GM12873 (cell line): Measurements from ENCODE around the gene KLHL3.
A peak's percentile ranks its signal among the peaks of the same experiment; 100 is the strongest.

Source experiments
- TF ChIP-seq, protein P1 (sequence below): IDR thresholded peaks from 2 replicates; pipeline ENCODE4 v1.5.1; 2012; ENCODE audit warnings: low read depth, mild to moderate bottlenecking, moderate library complexity, low read length, control low read depth; ENCODE audit not compliant: insufficient read depth; ENCODE audit errors: missing control alignments

KLHL3 gene

DNA sequence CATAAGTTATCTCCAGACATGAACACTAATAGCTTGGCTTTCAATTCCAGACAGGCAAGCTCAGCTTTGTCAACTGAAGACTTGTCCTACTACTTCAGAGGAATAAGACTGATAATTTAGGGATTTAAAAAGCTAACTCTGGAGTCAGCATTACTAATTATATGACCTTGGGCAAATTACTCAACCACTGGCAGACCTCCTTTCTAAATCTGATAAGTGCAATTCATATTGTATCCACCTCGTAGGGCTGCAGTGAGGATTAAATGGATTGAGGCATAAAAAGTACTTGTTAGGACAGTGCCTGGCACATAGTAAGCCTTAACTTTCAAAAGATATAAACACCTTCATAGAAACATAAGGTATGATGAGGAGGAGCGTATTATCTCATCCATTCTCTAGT is 104.4 kb downstream of the KLHL3 start:
- TF ChIP-seq, protein P1, sequence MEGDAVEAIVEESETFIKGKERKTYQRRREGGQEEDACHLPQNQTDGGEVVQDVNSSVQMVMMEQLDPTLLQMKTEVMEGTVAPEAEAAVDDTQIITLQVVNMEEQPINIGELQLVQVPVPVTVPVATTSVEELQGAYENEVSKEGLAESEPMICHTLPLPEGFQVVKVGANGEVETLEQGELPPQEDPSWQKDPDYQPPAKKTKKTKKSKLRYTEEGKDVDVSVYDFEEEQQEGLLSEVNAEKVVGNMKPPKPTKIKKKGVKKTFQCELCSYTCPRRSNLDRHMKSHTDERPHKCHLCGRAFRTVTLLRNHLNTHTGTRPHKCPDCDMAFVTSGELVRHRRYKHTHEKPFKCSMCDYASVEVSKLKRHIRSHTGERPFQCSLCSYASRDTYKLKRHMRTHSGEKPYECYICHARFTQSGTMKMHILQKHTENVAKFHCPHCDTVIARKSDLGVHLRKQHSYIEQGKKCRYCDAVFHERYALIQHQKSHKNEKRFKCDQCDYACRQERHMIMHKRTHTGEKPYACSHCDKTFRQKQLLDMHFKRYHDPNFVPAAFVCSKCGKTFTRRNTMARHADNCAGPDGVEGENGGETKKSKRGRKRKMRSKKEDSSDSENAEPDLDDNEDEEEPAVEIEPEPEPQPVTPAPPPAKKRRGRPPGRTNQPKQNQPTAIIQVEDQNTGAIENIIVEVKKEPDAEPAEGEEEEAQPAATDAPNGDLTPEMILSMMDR, result no peak

DNA sequence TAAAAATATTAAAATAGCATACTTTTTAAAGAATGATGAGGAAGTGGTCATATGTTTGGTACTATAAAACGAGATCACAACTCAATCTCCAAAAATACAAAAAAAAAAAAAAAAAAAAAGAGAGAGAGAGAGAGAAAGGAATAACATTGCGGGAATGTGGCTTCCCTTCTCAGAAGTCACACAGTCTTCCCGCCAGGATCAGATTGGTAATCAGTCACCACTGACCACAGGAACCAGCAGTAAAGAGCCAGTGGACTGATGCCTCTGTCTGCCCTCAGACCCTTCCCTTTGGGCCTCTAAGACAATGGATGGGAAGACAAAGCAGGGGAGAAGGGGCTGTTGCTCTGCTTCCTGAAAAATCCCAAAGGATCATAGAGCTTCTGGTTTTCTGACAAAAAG is 104.9 kb downstream of the KLHL3 start:
- TF ChIP-seq, protein P1, result no peak

DNA sequence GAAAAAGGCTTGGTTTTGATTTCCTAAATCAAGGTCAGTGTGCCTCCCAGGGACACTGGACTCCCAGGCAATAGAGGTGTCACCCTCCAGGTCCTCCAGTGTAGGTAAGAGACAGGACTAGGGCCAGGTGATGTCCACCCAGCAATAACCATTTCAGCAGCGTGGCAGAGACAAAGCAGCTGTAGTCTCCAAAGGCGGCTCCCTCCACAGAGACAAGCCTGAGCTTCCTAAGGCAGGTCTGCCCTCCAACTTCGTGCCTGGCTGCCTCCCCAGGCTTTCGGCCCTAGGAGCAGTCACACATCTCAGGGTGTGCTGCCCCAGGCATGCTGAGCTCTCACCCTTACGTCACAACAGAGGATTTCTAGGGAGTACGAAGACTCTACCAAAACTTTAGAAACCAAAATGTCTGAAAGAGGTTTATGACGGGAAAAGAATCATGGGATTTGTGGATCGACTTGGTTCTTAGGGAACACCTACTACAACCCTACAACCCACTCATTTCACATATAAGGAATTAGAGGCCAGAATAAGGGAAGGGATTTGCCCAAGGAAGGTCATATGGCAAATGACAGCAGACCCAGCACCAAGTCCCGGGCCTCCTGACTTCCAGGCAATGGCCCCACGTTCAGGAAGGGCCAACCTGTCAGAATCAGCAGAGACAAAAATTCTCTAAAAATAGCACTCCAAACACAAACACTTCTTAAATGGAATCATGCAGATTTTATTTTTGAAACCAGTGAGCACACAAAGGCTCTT is 105.5 kb downstream of the KLHL3 start:
- TF ChIP-seq, protein P1, result no peak

DNA sequence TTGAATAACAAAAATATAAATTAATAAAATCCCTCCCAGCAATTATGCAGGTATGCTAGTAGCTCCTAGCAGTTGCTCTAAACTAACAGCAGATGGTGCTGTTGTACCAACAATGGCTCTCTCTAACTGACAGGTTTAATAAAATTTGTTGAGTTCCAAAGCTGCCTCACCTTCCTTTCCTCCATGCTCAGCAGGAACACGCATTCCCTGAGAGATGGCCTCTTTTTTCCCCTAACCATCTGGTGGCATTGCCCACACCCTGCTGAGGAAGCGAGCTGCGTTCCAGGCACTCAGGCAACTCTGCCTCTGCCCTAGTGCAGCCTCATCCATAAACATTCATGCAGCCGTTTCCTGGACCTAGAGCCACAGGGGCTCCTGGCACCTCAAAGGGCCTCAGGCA is 106.2 kb downstream of the KLHL3 start:
- TF ChIP-seq, protein P1, result peak; percentile 83

DNA sequence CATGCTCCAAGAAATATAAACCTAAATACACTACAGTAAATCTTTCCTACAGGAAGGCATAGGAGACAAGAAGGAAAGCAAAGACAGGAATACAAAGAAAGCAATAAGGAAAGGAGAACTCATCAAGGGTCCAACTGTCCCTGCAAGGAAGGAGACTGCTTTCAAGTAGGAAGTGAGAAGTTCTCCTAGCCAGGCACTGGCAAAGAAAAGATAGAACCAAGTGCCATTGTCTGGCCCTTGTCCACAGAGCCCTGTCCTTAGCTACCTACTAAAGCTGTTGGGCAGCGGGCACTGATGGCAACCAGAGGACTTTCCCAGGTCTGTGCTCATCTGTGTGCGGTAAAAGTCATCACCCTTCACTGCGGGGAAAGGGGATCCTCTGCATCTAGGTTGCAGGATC is 108.2 kb downstream of the KLHL3 start:
- TF ChIP-seq, protein P1, result no peak

DNA sequence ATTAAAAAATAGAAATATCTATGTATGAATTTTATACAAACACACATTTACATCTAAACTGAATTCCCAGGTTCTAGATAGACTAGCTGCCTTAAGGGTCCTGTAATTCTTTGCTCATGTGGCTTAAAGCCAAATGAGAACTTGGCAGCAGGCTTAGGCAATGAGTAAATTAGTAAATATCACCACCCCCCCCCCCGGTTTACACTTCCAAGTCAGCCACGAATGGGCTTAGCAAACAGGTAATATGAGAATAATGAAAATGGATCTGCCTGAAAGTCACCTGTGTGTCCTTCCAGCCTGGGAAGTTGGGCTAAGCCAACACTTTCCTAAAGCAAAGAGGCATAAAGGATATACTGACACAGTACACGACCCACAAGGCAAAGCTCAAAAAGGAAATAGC is 108.6 kb downstream of the KLHL3 start:
- TF ChIP-seq, protein P1, result no peak

DNA sequence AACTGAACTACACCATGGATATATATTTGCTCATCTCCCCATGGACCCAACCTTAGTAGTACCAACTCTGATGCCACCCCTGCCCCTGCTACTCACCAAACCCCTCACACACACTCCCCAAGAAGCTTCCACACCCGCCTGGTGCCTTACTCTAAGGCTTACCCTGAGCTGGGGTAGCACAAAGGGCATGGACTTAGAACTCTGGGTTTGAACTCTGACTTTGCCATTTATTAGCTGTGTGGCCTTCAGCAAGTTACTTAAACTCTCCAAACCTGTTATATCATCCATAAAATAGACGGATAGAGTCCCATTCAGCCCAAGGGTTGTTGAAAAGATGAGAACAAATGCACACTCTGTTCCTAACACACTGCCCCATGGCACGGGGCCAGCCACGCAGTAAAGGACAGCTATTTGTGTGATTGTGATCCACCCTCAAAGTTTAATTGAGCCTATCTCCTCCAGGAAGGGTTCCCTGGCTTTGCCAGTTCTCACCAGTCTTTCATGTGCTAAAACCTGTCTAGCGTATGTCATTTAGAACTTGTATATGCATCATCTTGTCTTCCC is 111.0 kb downstream of the KLHL3 start:
- TF ChIP-seq, protein P1, result no peak
